NCI-H2107 treated with DMSO at 0.1 percent for 48 hours (cell line): Measurements from ENCODE around the gene TMEM201.
"Not testable (repeated sequence)": the region's sequence is repeated elsewhere in the genome, so short reads cannot be mapped to it uniquely, and the experiment has no call there.

Experiments
- DNase-seq: peaks from one replicate; lab custom pipeline; 2025; ENCODE audit not compliant: unreplicated experiment; lab: John Stamatoyannopoulos, UW

The TMEM201 gene

GRCh38 chr1:9588551-9589143 is at the start of gene TMEM201:
Gene TMEM201, plus strand, starts transcription at chr1:9588911. Its CDS starts 20 bp downstream, at chr1:9588931.
- no peak for DNase-seq

GRCh38 chr1:9539165-9539828 is 49.4 kb upstream of the TMEM201 start, which contains the start of gene SLC25A33:
Gene SLC25A33, plus strand, starts transcription at chr1:9539465. Its CDS starts 227 bp downstream, at chr1:9539692.
- DNase-seq = peak; percentile 22

DNA sequence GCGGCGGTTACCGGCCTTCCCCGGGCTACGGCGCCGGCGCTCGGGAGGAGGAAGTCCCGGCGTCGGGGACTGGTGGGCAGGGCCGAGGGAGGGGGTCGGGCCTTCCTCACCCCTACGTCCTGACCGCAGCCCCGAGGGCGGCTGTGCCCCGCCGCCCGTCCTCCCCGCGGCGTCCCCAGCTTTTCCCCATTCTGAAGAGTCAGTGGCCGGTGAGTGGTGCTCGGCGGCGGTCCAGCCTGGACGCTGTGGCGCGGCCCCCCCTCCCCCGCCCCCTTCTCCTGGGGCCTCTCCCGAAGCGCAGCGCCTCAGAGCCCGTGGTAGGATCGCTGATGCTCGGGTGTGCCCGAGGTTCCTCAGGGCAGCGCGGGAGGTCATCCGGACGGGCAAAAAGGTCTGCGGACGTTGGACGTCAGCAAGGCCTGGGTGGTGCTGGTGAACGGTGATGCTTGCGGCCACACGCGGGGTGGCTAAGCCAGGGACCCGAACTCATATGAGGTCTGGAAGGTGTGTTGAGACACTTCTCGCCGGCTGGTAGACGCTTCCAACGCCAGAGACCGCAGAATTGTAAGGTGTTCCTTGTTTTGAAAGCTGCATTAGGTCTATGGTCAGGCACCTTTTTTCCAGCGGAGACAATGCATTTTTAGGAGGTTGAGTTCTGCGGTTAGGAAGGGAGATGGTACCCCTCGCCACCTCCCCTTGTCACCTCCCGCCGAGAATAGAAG is 48.7 kb upstream of the TMEM201 start:
- no peak for DNase-seq

DNA sequence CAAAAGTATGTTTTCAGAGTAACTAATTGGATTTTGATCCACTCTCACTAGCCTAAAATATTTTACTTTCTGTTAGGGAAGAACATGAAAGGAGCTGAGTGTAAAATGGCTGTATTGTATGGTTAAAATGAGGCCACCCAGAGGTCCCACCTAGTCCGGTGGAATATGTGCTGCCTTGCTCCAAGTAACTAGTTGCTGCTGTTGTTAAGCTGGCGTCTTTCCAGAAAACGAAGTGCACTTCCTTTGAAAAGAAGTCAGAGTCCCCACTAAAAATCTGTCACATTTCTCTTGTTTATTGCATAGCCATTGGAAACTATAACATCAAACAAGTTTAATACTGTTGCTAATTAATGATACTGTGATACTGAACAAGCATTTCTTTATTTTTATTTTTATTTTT is 46.3 kb upstream of the TMEM201 start:
- no peak for DNase-seq

- no peak for DNase-seq
Measured at GRCh38 chr1:9544926-9545325, 43.8 kb upstream of the TMEM201 start.

- no peak for DNase-seq
Measured at GRCh38 chr1:9549955-9550546, 38.7 kb upstream of the TMEM201 start.

DNA sequence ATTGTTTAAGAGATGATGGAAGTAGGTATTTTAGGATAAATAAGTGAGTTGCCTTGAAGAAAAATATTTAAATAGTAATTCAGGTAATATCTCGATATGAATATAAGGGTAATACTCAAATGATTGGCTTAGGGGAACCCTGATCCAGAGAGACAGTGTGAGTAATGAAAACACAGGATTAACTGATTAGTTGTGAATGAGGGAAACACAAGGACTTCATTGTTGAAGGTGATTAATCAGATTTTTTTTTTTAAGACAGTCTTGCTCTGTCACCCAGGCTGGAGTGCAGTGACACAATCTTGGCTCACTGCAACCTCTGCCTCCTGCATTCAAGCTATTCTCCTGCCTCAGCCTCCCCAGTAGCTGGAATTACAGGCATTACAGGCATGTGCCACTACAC is 36.7 kb upstream of the TMEM201 start:
- DNase-seq = no peak

DNA sequence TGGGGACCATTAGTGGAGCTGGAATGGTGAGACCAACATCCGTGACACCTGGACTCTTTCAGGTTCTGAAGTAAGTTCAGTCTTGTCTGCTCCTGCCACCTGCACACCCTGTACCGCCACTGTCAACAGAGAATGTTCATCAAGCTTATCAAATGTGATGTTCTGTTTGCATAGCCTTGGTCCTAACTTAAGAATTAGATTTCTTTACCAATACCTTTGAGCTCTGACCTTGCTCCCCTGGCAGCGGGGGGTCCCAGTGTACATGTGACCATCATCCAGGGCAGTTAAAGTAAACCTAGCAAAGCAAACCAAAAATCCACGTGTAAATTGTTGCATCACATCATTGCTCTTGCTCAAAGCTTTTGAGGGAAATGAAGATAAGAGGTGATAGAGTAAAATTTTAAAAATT is 35.0 kb upstream of the TMEM201 start:
- DNase-seq = no peak

DNA sequence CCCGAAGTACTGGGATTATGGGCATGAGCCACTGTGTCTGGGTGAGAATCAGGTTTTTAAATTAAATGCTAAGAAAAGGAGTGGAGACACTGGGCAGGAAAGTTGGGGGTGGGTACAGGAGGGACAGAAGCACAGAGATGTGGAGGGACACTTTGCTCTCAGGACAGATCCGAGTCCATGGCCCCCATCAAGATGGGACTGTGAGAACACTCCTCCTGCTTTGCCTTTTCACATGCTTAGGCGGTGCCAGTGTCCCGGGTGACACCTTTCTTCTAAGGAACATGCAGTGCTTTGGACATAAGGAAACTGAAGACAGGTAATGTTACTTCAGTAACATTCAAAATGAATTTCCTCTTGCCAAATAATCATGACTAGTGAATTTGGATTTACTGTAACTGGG is 32.8 kb upstream of the TMEM201 start:
- DNase-seq = no peak

- no peak for DNase-seq
Measured at GRCh38 chr1:9557624-9558023, 31.1 kb upstream of the TMEM201 start.

GRCh38 chr1:9558271-9558945 is 30.3 kb upstream of the TMEM201 start:
- DNase-seq = no peak

GRCh38 chr1:9558946-9559545 is 29.7 kb upstream of the TMEM201 start:
- no peak for DNase-seq

DNA sequence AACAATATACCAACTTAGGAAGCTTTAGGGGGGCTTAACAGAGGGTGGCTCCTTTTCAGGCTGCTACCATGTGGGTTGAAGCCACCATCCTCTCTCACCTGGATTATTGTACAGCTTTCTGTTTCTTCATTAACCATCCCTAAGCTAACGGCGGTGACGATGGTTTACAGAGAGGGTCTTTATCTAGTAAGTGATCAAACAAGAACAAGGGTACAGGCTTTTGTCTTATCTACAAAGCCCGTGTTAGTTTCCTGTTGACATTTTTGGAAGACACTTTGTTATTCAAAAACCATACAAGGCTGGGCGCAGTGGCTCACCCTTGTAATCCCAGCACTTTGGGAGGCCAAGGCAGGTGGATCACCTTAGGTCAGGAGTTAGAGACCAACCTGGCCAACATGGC is 29.0 kb upstream of the TMEM201 start:
- no peak for DNase-seq

DNA sequence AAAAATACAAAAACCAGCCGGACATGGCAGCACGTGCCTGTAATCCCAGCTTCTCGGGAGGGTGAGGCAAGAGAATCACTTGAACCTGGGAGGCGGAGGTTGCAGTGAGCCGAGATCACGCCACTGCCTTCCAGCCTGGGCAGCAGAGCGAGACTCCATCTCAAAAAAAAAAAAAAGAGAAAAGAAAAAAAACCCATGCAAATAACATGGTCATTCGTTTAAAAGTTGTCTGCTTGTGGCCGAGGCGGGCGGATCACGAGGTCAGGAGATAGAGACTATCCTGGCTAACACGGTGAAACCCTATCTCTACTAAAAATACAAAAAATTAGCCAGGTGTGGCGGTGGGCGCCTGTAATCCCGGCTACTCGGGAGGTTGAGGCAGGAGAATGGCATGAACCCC is 28.6 kb upstream of the TMEM201 start:
- DNase-seq = not testable (repeated sequence)

GRCh38 chr1:9561429-9561828 is 27.3 kb upstream of the TMEM201 start:
- DNase-seq = peak; percentile 43

GRCh38 chr1:9569267-9569666 is 19.4 kb upstream of the TMEM201 start:
- DNase-seq = no peak

GRCh38 chr1:9570886-9571529 is 17.7 kb upstream of the TMEM201 start:
- DNase-seq = not testable (repeated sequence)

GRCh38 chr1:9573723-9574122 is 15.0 kb upstream of the TMEM201 start:
- DNase-seq = no peak

- no peak for DNase-seq
Measured at GRCh38 chr1:9575486-9575885, 13.2 kb upstream of the TMEM201 start.

DNA sequence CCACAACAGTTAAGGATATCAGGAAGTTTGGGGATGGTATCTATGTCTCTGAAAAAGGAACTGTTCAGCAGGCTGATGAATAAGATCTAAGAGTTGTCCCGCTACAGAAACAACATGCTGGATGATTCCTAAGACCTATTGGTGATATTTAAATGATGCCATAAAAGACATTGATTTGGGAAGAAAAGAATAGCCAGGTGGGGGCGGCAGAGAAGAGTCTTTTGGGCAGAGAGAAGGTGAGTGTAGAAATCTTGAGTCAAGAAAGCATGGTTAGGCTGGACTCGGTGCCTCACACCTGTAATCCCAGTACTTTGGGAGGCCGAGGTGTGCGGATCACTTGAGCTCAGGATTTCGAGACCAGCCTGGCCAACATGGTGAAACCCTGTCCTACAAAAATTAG is 11.8 kb upstream of the TMEM201 start:
- no peak for DNase-seq
